GM19238 (cell line): ENCODE data around the gene ELF5.

Experiments
- DNase-seq: peaks from one replicate; pipeline ENCODE4 v3.0.0; 2011; ENCODE audit warnings: low spot score; ENCODE audit not compliant: insufficient read length

ELF5 gene

GRCh38 chr11:34454308-34455032, 59.1 kb downstream of the ELF5 start:
- DNase-seq = no peak

GRCh38 chr11:34451053-34451452, 62.5 kb downstream of the ELF5 start:
- no peak for DNase-seq

GRCh38 chr11:34449013-34449412, 64.6 kb downstream of the ELF5 start:
- no peak for DNase-seq

- no peak for DNase-seq
Measured at GRCh38 chr11:34448223-34448994, 65.2 kb downstream of the ELF5 start.

- no peak for DNase-seq
Measured at GRCh38 chr11:34447044-34447443, 66.5 kb downstream of the ELF5 start.

GRCh38 chr11:34446386-34446785, 67.2 kb downstream of the ELF5 start:
- DNase-seq = no peak

GRCh38 chr11:34445956-34446355, 67.6 kb downstream of the ELF5 start:
- DNase-seq = no peak

- DNase-seq = no peak
Measured at GRCh38 chr11:34444428-34444827, 69.2 kb downstream of the ELF5 start.

- no peak for DNase-seq
Measured at GRCh38 chr11:34443136-34443535, 70.5 kb downstream of the ELF5 start.

GRCh38 chr11:34441814-34442213, 71.8 kb downstream of the ELF5 start:
- DNase-seq = no peak

GRCh38 chr11:34439610-34440198, 73.9 kb downstream of the ELF5 start:
- no peak for DNase-seq

GRCh38 chr11:34438529-34439507, 74.8 kb downstream of the ELF5 start, which contains the start of gene CAT:
Gene CAT, plus strand, starts transcription at chr11:34438934. Its CDS starts 80 bp downstream, at chr11:34439014.
- DNase-seq = peak; percentile 92

GRCh38 chr11:34437224-34438125, 76.1 kb downstream of the ELF5 start:
- no peak for DNase-seq

- no peak for DNase-seq
Measured at GRCh38 chr11:34433899-34434298, 79.7 kb downstream of the ELF5 start.

- no peak for DNase-seq
Measured at GRCh38 chr11:34432822-34433221, 80.8 kb downstream of the ELF5 start.

GRCh38 chr11:34431979-34432378, 81.6 kb downstream of the ELF5 start:
- DNase-seq = no peak
